H1 (cell line): ENCODE results near the gene HEATR5A. TPM values are rescaled to one million over a fixed set of nuclear protein-coding genes. Genes with fewer than 3 reads are reported as not detected.

Source experiments
- CBX8 ChIP-seq: fragments of 300-800, 300-1000 bp; sonication (generic); IDR thresholded peaks from 2 replicates; pipeline ENCODE4 v1.7.1; 2016; ENCODE audit warnings: low read depth, low read length, borderline replicate concordance
- CHD7 ChIP-seq: fragments of 300-600 bp; sonication (generic); IDR thresholded peaks from 2 replicates; pipeline ENCODE4 v1.7.1; 2012; ENCODE audit warnings: low read length, moderate library complexity, mild to moderate bottlenecking, inconsistent platforms; ENCODE audit not compliant: insufficient replicate concordance
- EP300 ChIP-seq, 2 experiments: IDR thresholded peaks; 1 replicate in 1 of 2; 2 replicates in 1 of 2; pipeline ENCODE4 v1.6.1; 2011 to 2012; ENCODE audit warnings: low read depth in 2 of 2, low read length in 2 of 2, mild to moderate bottlenecking in 2 of 2, borderline replicate concordance in 1 of 2, inconsistent platforms in 1 of 2, moderate library complexity in 1 of 2
- MAX ChIP-seq: IDR thresholded peaks from 2 replicates; pipeline ENCODE4 v1.6.1; 2012; ENCODE audit warnings: inconsistent platforms
- NRF1 ChIP-seq: IDR thresholded peaks from 2 replicates; pipeline ENCODE4 v1.6.1; 2011; ENCODE audit warnings: mild to moderate bottlenecking, low read depth, low read length, improper control_type of control experiment
- SP2 ChIP-seq: IDR thresholded peaks from 2 replicates; pipeline ENCODE4 v1.6.1; 2012; ENCODE audit warnings: mild to moderate bottlenecking, low read length, inconsistent platforms
- SRF ChIP-seq: IDR thresholded peaks from 2 replicates; pipeline ENCODE4 v1.6.1; 2011; ENCODE audit warnings: mild to moderate bottlenecking, low read depth, low read length, moderate library complexity
- TCF12 ChIP-seq: IDR thresholded peaks from 2 replicates; pipeline ENCODE4 v1.6.1; 2011; ENCODE audit warnings: low read depth, mild to moderate bottlenecking, low read length
- USF2 ChIP-seq: IDR thresholded peaks from 2 replicates; pipeline ENCODE4 v1.6.1; 2011; ENCODE audit warnings: low read length, improper control_type of control experiment
- polyA plus RNA-seq, 7 experiments: library from polyadenylated mRNA; depleted of rRNA in 3 of 7; stranded (reverse) in 5 of 7; unstranded in 2 of 7; fragments of >200 nt in 5 of 7; fragments of 200-250 nt in 2 of 7; gene quantifications; 1 replicate in 5 of 7; 2 replicates in 1 of 7; 4 replicates in 1 of 7; pipeline versions ENCODE4 v1.2.1 to v1.2.3, GENCODE V29; 2011 to 2013; ENCODE audit warnings: missing spikeins in 2 of 7, mixed read lengths in 2 of 7
- total RNA-seq: library from RNA; stranded (reverse); fragmentation: NEBNext Ultra II Directional; extraction: Animal tissue kit (Norgen Biotek cat#: 25700); gene quantifications from 2 replicates; pipeline ENCODE4 v1.2.1, GENCODE V29; 2021

The HEATR5A gene
- total and polyA plus RNA-seq, 2 of the 8 experiments (the other 6 are each of a cell fraction or from before 2014, with no cell fraction given) = 9.0 to 36.2 TPM

GRCh38 chr14:31280132-31280870 lies 140.0 kb downstream of the HEATR5A start (continued):
- TF ChIP-seq CHD7 (no peak), MAX (no peak), USF2 (no peak), CBX8 (no peak), SRF (no peak), TCF12 (no peak), NRF1 (no peak), SP2 (no peak), EP300 (IDR thresholded peaks at IDR 0.05; ENCODE audit: borderline replicate concordance in 1 of 2, low read depth in 2 of 2, low read length in 2 of 2) (no peak)
